ENCODE measurements around the gene PDE11A. TPM values are rescaled to one million over a fixed set of nuclear protein-coding genes. Genes with fewer than 3 reads are reported as not detected.
A peak's percentile ranks its signal among the peaks of the same experiment; 100 is the strongest.

PDE11A gene
- total and polyA plus RNA-seq, 2 of the 13 experiments (the other 11 are each of a cell fraction or from before 2014, with no cell fraction given) = 1.2 to 1.7 TPM

GRCh38 chr2:177692042-177692782 lies 380.4 kb downstream of the PDE11A start (continued):
- TF ChIP-seq ZNF549 (CRISPR knock-in tag; IDR thresholded peaks at IDR 0.05) = no peak
- no peak for TF ChIP-seq MED8 (CRISPR knock-in tag; IDR thresholded peaks at IDR 0.05; ENCODE audit: insufficient replicate concordance)
- TF ChIP-seq ELF4 (CRISPR knock-in tag; IDR thresholded peaks at IDR 0.05; ENCODE audit: borderline replicate concordance) = no peak
- no peak for TF ChIP-seq JUND (CRISPR knock-in tag; IDR thresholded peaks at IDR 0.05)
- no peak for TF ChIP-seq SNAPC2 (CRISPR knock-in tag; IDR thresholded peaks at IDR 0.05)
- no peak for TF ChIP-seq CREB3 (CRISPR knock-in tag; IDR thresholded peaks at IDR 0.05)
- TF ChIP-seq ZNF263 (CRISPR knock-in tag; IDR thresholded peaks at IDR 0.05) = no peak
- no peak for TF ChIP-seq ETV5 (CRISPR knock-in tag; IDR thresholded peaks at IDR 0.05; ENCODE audit: borderline replicate concordance)
- no peak for TF ChIP-seq SMAD3 (CRISPR knock-in tag; IDR thresholded peaks at IDR 0.05)
- TF ChIP-seq, protein P1, sequence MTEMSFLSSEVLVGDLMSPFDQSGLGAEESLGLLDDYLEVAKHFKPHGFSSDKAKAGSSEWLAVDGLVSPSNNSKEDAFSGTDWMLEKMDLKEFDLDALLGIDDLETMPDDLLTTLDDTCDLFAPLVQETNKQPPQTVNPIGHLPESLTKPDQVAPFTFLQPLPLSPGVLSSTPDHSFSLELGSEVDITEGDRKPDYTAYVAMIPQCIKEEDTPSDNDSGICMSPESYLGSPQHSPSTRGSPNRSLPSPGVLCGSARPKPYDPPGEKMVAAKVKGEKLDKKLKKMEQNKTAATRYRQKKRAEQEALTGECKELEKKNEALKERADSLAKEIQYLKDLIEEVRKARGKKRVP (CRISPR knock-in tag; IDR thresholded peaks at IDR 0.05) = no peak
- no peak for TF ChIP-seq GTF2F1 (IDR thresholded peaks at IDR 0.05; ENCODE audit: low read length)
- TF ChIP-seq KMT2A (CRISPR knock-in tag; IDR thresholded peaks at IDR 0.05) = no peak
- TF ChIP-seq ZFX (CRISPR knock-in tag; IDR thresholded peaks at IDR 0.05; ENCODE audit: low read depth) = no peak
- TF ChIP-seq ZFP62 (CRISPR knock-in tag; IDR thresholded peaks at IDR 0.05) = no peak
- no peak for TF ChIP-seq HNRNPL (IDR thresholded peaks at IDR 0.05; ENCODE audit: low read depth, low read length)
- no peak for TF ChIP-seq ZNF180 (CRISPR knock-in tag; IDR thresholded peaks at IDR 0.05; ENCODE audit: borderline replicate concordance, low read depth)
- TF ChIP-seq ERF (CRISPR knock-in tag; IDR thresholded peaks at IDR 0.05) = no peak
- no peak for TF ChIP-seq ZNF329 (CRISPR knock-in tag; IDR thresholded peaks at IDR 0.05; ENCODE audit: low read depth)
- TF ChIP-seq SNAPC5 (CRISPR knock-in tag; IDR thresholded peaks at IDR 0.05; ENCODE audit: borderline replicate concordance) = no peak
- TF ChIP-seq CAMTA2 (CRISPR knock-in tag; IDR thresholded peaks at IDR 0.05; ENCODE audit: borderline replicate concordance) = no peak
- TF ChIP-seq ZNF672 (CRISPR knock-in tag; IDR thresholded peaks at IDR 0.05) = no peak
- peak; percentile 78 for TF ChIP-seq ASH2L (IDR thresholded peaks at IDR 0.05; ENCODE audit: insufficient read length, low read depth, low read length)
- TF ChIP-seq ZNF558 (CRISPR knock-in tag; IDR thresholded peaks at IDR 0.05; ENCODE audit: borderline replicate concordance) = no peak
- TF ChIP-seq KAT2B (IDR thresholded peaks at IDR 0.05; ENCODE audit: borderline replicate concordance, low read depth, low read length) = no peak
- TF ChIP-seq ZNF772 (CRISPR knock-in tag; IDR thresholded peaks at IDR 0.05) = no peak
- TF ChIP-seq FIP1L1 (IDR thresholded peaks at IDR 0.05; ENCODE audit: borderline replicate concordance, insufficient read depth, low read depth, low read length) = no peak
- peak; percentile 18 for TF ChIP-seq HNF4A (CRISPR knock-in tag; IDR thresholded peaks at IDR 0.05)
- TF ChIP-seq, protein P2, sequence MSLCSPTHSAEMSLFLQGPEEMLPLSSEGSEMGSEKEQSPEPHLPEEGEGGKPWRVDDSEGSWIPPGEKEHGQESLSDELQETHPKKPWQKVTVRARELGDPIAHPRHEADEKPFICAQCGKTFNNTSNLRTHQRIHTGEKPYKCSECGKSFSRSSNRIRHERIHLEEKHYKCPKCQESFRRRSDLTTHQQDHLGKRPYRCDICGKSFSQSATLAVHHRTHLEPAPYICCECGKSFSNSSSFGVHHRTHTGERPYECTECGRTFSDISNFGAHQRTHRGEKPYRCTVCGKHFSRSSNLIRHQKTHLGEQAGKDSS (CRISPR knock-in tag; IDR thresholded peaks at IDR 0.05; ENCODE audit: borderline replicate concordance, low read depth) = no peak
- TF ChIP-seq ZSCAN12 (CRISPR knock-in tag; IDR thresholded peaks at IDR 0.05) = no peak
- TF ChIP-seq MXD4 (CRISPR knock-in tag; IDR thresholded peaks at IDR 0.05) = no peak
- TF ChIP-seq ZKSCAN5 (CRISPR knock-in tag; IDR thresholded peaks at IDR 0.05) = no peak
